Measurements from ENCODE around the gene LBX1. TPM values are rescaled to one million over a fixed set of nuclear protein-coding genes. Genes with fewer than 3 reads are reported as not detected.

The LBX1 gene
- total RNA-seq, 2 experiments from 2014 or later: not detected

GRCh38 chr10:101217450-101218281, 11.6 kb downstream of the LBX1 start:
- no peaks in the 10 kb centered on the region for H3K79me2 ChIP-seq (ENCODE audit: insufficient read depth, low read depth, low read length)
- no peak for DNase-seq (ENCODE audit: low spot score)
- POLR2A ChIA-PET: no interaction called here
- no peaks in the 10 kb centered on the region for H3K36me3 ChIP-seq (ENCODE audit: insufficient read depth, low read length)
- peaks cover 6% of the 10 kb centered on the region for H3K4me1 ChIP-seq (ENCODE audit: insufficient read depth, low read length, poor library complexity, severe bottlenecking)
- intact Hi-C loops (cut with micrococcal nuclease; ENCODE audit: unreplicated experiment): loop anchor here (10.0 kb wide), 1 partner anchor 567 kb away; the partner anchor contains the start of gene NPM3
- no TSS peak for BruUV-seq (replicated peaks)
- CTCF ChIA-PET (ENCODE audit: unreplicated experiment): no interaction called here
- no peaks in the 10 kb centered on the region for H3K9me3 ChIP-seq (ENCODE audit: low read length)
- H3K27ac ChIP-seq (ENCODE audit: low read depth, low read length, poor library complexity, severe bottlenecking): no peak overlapping the region
- no peak for TF ChIP-seq CTCF (conservative IDR thresholded peaks at IDR 0.05; ENCODE audit: low read length)
- no peak for TF ChIP-seq EZH2phosphoT487 (IDR thresholded peaks at IDR 0.05; ENCODE audit: borderline replicate concordance, low read depth, low read length)
- H3K4me3 ChIP-seq (ENCODE audit: low read depth, low read length, poor library complexity, severe bottlenecking): no peak overlapping the region
- H3K4me2 ChIP-seq (ENCODE audit: low read length): no peak overlapping the region
- H2AFZ ChIP-seq (ENCODE audit: low read length): no peak overlapping the region
- no peaks in the 10 kb centered on the region for H3K9me2 ChIP-seq (ENCODE audit: insufficient read depth, low read length)
- no peaks in the 10 kb centered on the region for H4K20me1 ChIP-seq (ENCODE audit: insufficient read depth, low read length)

DNA sequence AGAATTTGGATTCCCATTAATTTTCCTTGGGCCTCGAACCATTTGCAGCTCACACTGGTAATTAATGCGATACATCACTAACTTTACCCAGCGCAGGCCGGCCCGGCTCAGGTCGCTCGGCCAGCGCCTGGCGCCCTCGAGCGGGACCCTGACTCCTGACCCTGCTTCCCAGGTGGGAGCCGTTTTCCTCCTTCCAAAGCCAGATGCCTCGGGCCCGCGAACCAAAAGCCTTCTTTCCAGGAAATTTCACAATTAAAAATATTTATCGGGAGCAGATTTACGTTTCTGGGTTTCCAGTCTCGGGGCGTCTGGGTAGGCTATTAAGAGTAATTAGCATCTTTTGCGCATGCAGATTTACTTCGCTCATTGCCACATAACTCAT, 12.2 kb downstream of the LBX1 start:
- H3K79me2 ChIP-seq (ENCODE audit: insufficient read depth, low read depth, low read length): no peaks in the 10 kb centered on the region
- H2AFZ ChIP-seq (ENCODE audit: low read length): no peak overlapping the region
- no peak overlapping the region for H3K4me2 ChIP-seq (ENCODE audit: low read length)
- TF ChIP-seq CTCF (conservative IDR thresholded peaks at IDR 0.05; ENCODE audit: low read length) (no peak), EZH2phosphoT487 (IDR thresholded peaks at IDR 0.05; ENCODE audit: borderline replicate concordance, low read depth, low read length) (no peak)
- H3K9me2 ChIP-seq (ENCODE audit: insufficient read depth, low read length): no peaks in the 10 kb centered on the region
- BruUV-seq (replicated peaks): no TSS peak
- ChIA-PET POLR2A (no interaction called here), CTCF (ENCODE audit: unreplicated experiment) (no interaction called here)
- H4K20me1 ChIP-seq (ENCODE audit: insufficient read depth, low read length): no peaks in the 10 kb centered on the region
- no peaks in the 10 kb centered on the region for H3K9me3 ChIP-seq (ENCODE audit: low read length)
- no peak overlapping the region for H3K4me3 ChIP-seq (ENCODE audit: low read depth, low read length, poor library complexity, severe bottlenecking)
- H3K4me1 ChIP-seq (ENCODE audit: insufficient read depth, low read length, poor library complexity, severe bottlenecking): peaks cover 6% of the 10 kb centered on the region
- H3K36me3 ChIP-seq (ENCODE audit: insufficient read depth, low read length): no peaks in the 10 kb centered on the region
- no peak overlapping the region for H3K27ac ChIP-seq (ENCODE audit: low read depth, low read length, poor library complexity, severe bottlenecking)
- no peak for DNase-seq (ENCODE audit: low spot score)
- intact Hi-C loops (cut with micrococcal nuclease; ENCODE audit: unreplicated experiment): loop anchor here (10.0 kb wide), 1 partner anchor 568 kb away; the partner anchor contains the start of gene NPM3

Measured in OCI-LY7 (cell line).